HG02610 (cell line): ENCODE results near the gene LRFN2.

ENCODE experiments used
- ATAC-seq: cut with Tn5 transposase; IDR thresholded peaks from one replicate; pipeline ENCODE4 v1.9.1; 2021; ENCODE audit warnings: mild to moderate bottlenecking, moderate library complexity; ENCODE audit not compliant: unreplicated experiment

Gene LRFN2

DNA sequence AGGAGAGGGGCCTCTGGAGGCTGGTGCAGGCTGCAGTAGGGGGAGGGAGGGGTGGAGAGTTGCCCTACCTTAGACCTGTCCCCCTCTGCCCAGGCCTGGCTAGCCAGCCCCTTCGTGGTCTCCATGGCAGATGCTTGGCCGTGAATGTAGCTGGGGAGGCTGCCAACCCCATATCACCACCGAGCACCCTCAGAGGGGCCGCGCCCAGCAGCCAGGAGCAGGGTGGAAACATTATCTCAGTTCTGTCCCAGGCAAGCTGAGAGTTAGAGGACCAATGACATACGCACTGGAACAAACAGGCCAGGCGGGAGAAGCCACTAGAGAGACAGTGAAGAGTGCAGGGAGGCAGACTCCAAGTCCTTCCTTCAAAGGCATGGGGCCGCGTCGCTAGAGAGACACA is 66.5 kb downstream of the LRFN2 start:
- ATAC-seq = no peak

DNA sequence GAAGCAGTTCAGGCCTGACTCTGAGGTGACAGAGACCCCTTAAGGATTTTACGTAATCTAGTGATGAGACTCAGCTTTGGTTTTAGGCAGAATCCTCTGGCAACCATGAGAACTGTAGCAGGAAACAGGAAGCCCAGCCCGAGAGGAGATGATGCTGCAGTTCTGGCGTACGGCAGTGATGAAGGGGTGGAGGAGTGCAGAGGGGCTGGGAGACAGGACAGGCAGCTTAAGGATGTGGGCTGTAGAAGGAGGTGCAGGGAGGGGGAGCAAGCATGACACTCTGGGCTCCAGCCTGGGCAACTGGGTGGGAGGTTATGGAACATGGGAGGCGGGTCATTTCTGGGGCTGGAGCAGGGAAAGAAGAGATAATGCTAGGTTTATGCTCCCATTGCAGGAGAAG is 67.1 kb downstream of the LRFN2 start:
- ATAC-seq = no peak

DNA sequence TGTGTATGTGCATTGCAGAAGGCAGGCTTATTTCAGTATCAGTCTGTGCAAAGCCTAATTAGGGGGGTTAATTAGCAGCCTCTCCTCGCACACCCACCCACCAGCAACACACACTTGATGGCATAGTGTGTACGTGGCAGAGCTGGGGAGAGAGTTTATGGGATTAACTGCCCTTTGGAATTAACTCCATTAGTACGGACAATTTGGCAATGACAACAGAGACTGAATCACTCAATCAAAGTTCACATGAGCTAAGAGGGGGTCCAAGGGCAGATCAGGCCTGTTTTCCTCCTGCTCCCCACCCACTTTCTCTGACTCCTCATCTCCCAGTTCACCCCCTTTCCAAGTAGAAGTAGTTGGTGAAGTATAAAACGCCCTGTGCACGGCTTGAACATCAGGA is 69.5 kb downstream of the LRFN2 start:
- no peak for ATAC-seq

DNA sequence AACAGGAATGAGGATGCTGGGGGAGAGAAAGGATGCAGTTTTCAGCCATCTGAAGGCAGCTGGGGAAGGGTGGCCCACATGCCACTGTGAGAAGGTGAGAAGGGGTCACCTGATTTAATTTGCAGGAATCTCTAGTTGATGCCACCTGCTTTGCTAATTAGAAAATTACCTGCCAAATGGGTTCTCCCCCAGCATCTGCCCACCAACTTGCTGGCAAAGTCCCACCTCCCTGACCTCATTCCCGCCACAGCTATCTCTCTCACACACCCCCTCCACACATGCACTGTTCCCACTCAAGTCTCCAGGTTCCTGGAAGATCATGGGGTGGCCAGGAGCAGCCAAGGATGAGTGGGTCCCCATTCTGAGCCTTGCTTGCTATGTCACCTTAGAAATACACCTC is 70.7 kb downstream of the LRFN2 start:
- ATAC-seq = no peak

DNA sequence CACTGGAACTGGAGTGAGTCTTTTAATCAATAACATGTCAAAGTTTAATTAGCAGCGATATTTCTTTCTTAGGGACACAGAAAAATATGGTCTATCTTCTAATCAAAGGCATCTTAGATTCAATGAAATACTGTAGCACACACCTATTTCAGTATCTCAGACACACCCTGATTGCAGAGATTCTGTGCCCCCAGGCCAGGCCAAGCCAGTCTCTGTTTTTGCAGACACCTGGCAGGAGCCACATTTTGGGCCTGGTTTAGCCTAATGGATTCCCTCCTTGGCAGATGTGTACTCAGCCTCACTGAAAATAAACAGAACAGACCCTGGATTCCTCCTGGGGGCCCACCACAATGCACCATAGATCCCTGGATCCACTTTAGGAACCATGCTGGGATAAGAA is 74.8 kb downstream of the LRFN2 start:
- ATAC-seq = no peak

DNA sequence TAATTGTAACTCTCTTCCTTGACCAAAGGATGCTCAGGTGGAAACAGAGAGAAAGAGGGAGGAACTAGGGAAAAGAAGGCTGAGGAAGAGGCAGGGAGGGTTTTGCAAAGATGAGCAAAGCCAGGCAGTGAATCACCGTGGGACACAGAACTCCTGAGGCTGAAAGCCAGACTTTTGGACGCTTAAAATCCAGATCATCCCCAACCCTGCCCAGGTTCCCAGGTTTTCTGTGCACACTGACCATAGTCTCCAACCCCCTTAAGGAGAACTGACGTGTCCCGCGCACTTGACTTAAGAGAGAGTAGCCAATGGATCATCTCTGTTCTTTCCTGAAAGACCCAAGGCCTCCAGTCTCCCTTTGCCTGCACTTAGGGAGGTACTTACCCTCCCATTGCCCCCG is 75.3 kb downstream of the LRFN2 start:
- no peak for ATAC-seq

DNA sequence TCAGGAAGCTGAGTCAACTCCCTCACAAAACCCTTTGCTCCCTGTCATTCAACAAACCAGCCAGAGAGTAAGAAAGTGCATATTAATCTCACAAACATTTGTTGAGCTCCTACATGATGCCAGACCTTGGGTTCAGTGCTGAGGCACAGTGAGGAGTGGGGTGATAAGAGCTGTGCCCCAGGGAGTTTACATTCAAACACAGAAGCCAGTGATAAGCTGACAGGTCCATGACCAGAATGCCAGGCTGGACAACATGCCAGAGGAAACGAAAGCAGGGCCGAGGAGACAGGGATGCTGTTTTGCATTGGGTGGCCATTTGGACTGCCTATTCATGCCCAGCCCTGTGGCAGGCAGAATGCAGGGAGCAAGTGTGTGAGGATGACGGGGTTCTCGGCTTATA is 76.7 kb downstream of the LRFN2 start:
- ATAC-seq = no peak

DNA sequence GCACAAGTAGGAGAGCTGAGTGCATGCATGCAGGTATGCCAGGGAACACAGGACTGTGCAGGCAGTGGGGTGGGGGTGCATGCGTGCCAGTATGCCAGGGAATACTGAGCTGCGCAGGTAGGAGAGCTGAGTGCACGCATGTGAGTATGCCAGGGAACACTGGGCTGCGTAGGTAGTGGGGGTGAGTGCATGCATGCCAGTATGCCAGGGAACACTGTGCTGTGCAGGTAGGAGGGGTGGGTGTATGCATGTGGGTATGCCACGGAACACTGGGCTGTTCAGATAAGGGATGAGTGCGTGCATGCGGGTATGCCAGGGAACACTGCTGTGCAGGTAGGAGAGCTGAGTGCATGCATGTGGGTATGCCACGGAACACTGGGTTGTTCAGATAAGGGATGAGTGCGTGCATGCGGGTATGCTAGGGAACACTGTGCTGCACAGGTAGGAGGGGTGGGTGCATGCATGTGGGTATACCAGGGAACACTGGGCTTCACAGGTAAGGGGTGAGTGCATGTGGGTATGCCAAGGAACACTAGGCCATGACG is 77.4 kb downstream of the LRFN2 start:
- no peak for ATAC-seq

DNA sequence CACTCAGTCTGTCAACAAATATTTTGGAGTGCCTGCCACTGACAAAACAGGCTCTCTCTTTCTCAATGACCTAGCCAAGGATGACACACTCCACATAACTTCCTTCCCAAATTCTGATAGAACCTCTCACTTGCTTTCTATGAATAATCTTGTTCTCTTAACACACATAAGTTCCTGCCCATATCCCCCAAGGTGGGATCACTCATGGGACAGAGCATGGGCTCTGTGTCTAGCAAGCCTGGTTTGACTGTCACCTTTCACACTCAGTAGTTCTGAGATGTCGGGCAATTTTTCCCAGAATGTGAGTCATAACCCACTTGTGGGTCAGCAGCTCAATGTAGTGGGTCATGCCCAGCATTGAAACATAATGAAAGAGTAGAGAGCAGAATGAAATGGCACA is 78.1 kb downstream of the LRFN2 start:
- ATAC-seq = no peak

DNA sequence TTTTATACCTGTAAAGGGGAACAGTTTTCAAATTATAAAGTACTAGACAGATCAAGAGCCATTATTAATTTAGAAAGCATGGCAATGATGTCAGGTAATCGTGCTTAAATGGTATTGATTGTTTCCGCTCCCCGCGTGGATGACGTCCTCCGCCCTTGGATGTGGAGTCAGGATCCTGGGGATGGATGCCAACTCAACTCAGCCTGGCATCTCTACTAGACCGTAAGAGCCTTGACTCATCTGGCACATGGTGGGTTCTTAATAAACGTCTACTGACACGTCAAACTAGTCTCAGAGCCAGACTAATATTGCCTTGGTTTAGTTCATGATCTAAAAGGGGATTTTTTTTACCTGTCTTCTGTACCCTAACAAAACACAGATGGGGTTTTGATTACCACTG is 80.2 kb downstream of the LRFN2 start:
- no peak for ATAC-seq

DNA sequence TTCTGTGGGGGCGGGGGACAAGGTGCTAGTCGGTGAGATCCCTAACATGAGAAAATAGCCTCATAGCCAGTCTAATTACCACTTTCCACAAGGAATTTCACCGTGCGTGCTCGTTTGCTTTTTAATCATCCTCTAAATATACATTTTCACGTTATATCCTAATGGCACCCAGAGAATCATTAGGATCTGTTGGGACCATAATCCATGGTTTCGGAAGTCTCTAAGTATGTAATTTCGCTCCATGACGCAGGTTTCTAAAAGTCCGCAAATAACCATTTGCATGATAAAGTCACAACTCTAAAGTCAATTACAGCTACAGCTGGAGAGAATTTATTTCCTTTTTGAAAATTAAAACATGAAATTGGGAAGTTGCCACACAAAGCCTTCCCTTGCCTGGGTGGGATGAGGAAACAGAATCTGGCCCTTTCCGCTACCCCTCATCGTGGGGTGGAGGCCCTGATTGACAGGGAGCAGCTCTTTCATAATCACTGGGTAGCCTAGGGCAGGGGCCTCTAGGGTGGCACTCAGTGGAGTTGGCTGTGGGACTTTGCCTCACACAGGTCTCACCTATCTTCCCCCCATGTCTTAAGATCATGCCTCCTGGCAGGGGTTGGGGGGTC is 81.9 kb downstream of the LRFN2 start:
- ATAC-seq = no peak

DNA sequence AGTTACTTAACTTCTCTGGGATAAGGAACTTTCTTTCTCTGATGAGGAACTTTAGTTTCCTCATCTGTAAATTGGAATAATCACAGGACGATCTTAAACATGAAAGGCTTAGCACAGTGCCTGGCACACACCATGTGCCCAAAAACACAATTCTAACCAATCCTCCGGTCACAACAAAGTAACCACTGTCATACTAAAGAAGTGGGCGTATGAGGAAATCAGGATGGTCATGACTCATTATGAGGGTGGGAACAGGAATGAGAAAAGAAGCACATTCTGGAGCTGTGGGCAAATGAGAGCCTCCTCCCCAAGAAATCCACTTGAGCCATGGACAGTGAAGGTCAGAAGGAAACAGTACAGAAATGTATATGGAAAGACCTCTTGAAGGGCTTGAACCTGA is 82.9 kb downstream of the LRFN2 start:
- no peak for ATAC-seq

DNA sequence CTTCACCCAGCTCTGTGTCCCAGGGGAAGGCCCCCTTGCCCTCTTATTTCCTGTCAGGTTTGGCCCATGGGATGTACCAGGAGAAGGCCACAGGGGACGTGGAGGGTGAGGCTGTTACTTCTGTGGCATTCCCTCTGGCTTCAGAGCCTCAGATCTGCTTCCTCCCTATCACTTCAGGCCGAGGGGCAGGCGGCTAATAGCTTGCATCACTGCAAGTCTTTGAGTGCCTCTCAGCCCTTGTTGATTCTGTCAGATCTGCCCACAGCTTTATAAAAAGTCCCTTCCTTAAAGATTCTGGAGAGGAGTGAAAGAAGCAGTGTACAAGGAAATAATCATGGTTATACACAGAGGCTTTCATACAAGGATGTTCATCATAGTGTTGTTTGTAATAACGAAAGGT is 86.9 kb downstream of the LRFN2 start:
- ATAC-seq = no peak

DNA sequence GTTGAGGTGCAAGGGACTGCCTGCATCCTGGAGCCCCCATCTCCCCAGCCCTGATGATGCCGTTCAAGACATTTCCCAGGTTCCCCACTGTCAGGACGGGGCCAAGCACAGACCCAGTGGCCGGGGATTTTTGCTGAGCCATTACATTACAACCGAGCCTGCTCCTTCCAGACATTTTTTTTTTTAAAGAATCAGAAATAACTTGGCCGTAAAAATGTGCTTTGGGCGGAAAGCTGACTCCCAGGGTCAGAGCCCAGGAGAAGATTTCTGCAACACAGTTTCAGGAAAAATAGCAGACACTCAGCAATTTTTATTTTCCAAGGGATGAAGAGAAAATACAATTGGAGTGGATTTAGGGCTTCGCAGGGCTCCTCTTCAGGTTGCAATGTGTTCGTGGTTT is 87.9 kb downstream of the LRFN2 start:
- no peak for ATAC-seq

DNA sequence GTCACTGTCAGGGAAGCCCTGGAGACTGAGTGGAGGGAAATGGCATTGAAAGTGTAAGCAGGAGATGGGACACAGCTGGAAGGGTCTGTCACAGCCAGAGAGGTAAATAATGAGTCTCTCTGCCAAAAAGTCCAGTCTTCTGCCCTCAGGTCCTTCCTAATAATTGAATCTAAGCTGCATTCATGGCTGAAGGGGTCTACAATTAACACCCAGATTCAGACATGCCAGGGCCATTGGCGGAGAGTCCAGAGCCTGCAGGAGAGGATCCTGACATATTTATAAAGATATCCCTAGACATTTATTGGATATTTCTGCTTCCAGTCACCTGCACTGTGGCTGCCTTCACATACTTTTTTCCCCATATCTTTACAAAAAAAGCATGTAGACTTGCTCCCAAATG is 89.0 kb downstream of the LRFN2 start:
- ATAC-seq = no peak

DNA sequence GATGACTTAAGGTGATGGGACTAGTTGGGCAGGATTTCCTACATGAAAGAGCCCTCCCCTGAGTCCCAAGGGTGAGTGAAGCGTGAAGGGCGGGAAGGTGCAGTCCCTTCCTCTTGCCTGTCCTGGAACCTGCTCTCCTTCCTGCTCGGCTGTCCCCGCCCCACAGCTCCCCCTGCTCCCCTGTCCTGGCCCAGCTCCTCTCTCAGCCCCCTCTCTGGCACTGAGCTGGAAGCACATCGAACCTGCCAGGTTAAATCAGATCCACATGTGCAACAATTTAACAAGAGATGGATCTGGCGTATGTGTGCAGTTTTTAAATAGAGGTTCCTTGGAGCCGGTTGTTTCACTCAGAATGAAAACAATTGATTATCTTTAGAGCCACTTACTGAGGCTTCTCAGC is 95.0 kb downstream of the LRFN2 start:
- no peak for ATAC-seq

DNA sequence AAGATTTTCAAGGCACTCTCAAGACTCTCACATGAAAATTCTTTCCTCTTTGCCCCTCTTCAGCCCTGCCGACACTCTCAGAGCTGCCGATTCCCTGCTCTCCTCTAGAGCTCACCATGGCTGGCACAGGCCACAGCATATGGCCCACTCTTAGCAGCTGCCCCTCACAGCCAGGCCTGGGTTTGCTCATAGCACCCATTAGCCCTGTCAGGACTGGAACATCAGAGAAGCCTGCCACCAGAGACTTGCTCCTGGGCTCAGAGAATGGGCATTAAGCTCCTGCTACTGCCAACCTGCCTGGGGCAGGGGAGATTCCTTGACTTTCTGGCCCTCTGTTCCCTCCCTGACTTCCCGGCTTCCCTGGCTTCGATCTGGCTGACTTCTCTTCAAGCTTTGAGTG is 96.7 kb downstream of the LRFN2 start:
- ATAC-seq = no peak

DNA sequence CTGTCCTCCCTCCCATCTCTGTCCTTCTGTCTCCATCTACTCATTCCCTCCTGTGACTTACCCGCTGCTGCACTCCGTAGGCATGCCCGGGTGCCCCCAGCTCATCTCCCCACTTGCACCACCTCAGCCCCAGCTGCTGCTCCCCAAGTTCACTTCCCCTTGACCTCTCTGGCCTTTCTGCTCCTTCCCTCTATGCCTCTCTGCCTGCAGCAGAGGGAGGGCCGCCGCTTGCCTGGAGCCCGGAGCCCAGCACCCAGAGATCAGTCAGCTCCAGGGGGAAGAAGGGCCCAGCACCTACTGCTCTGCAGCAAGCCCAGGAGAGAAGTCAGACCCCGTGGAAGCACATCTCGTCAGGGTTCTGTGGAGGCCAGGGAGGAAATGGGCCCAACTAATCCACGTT is 97.4 kb downstream of the LRFN2 start:
- ATAC-seq = no peak

DNA sequence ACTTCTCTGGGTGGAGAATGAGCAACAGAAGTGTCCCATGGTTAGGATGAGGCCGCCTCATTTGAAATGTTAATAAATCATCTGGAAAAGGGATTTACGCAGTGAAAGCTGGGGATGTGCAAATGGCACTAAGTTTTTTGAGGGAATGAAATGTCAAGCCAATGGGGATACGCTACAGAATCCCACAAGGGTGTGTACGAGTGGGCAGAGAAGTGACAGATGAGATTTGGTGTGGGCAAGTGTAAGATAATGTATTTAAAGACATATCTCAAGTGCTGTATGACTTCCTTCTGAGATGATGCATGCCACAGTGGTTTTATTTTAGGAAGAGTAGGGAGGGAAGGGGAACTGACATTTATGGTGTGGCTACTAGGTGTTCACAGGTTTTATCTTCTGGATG is 100.6 kb downstream of the LRFN2 start:
- no peak for ATAC-seq

DNA sequence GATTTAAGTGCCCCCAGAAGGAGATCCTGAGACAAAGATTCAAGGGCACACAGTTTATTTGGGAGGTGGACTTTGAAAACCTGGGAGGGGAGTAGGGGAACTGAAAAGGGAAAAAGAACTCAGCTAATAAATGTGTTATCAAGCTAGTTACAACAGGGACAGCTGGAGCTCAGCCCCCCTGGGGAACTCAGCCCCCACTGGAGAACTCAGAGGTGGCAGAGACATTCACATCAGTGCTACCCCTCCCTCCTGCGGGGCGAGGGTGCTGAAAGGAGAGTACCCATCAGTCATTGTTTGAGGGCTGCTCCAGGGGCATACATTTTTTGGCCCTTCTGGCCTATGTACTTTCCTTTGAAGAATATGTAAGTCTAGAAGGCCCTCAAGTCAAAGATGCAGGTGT is 101.4 kb downstream of the LRFN2 start:
- ATAC-seq = no peak

DNA sequence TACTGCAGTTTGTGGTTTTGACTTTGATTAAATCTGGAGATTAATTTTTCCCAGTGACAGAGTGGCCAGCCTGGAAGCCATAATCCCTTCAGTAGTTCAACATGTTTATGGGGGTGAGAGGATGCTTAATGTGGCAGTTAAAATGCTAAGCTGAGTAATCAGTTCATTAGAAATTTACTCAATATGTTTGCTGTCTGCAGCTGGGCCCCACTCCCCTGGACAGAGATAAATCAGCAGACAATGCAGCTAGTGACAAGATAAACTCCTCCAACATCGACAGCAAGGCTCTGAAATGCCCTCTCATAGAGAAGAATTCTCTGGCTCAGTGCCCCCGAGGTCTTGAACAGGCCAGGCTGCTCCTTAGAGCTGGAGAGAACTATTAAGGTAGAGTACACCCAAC is 101.9 kb downstream of the LRFN2 start:
- no peak for ATAC-seq

DNA sequence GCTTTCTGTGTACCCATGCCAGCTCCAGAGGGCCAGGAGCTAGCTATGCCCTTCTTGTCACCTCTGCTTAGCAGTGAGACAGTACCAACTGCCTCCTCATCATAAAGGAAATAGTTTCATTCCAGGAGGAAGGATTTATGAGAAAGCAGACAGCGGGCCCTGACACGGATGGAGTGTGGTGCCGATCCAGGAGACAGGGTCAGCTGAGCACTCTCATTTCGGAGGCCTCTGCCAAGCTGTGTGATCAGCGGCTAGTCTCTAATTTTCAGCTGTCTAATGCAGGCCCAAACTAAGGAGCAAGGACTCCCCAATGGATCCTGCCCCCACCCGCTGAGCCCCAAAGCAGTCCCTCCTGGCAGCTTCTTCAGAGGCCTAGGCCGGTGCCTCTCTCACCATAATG is 103.1 kb downstream of the LRFN2 start:
- ATAC-seq = no peak

DNA sequence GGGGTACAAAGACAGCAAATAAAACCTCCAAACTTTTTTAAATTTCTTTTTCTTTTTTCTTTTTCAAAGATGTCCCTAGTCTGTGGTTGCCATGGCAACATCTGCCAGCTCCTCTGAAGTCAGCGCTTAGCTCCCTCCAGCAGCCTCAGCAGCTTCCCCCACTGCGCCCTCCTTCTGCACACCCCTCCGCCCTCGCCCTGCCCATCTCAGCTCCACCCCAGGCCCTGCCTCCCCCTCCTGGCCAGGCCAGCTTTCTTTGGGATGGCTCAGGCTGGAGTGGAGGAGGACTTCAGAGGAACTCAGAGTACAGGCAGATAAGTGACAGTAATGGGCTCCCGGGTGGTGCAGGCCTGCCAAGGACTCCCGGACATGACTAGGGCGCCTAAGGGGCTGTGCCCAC is 104.6 kb downstream of the LRFN2 start:
- no peak for ATAC-seq
